B cell (primary cell): ENCODE results near the gene HACD2. TPM values are rescaled to one million over a fixed set of nuclear protein-coding genes. Genes with fewer than 3 reads are reported as not detected.

Source experiments
- ATAC-seq: fragments of 200-7000 bp; cut with Tn5 transposase; one replicate; pipeline ENCODE4 v1.10.0; 2021; ENCODE audit warnings: low read depth, mild to moderate bottlenecking, moderate number of reproducible peaks, moderate library complexity
- CTCF ChIA-PET: fragments of 350-600 bp; sonication (Branson Sonifier 250); formaldehyde crosslinking; loops from one replicate; lab custom pipeline; 2021; ENCODE audit warnings: antibody characterized with exemption, inconsistent platforms; lab: Charles Lee
- POLR2A ChIA-PET: fragments of 350-600 bp; sonication (Branson Sonifier 250); formaldehyde crosslinking; loops from one replicate; lab custom pipeline; 2021; ENCODE audit warnings: antibody characterized with exemption; lab: Charles Lee
- DNase-seq: peaks from one replicate; pipeline ENCODE4 v3.0.0; 2013
- H2AFZ ChIP-seq: 2 replicates; pipeline ENCODE4 v1.6.1; 2012; ENCODE audit warnings: mild to moderate bottlenecking, low read depth, low read length; ENCODE audit not compliant: insufficient read depth, poor library complexity, severe bottlenecking
- H3K27ac ChIP-seq, 2 donors: 1 replicate in 1 of 2; 2 replicates in 1 of 2; pipeline ENCODE4 v1.5.1; 2012 to 2013; ENCODE audit warnings: low read length in 2 of 2, mild to moderate bottlenecking in 2 of 2, moderate library complexity in 1 of 2
- H3K27me3 ChIP-seq, 4 experiments: fragments of 200-600 bp in 1 of 4; sonication (generic) in 1 of 4; replicated peaks in 1 of 4; 1 replicate in 2 of 4; 2 replicates in 2 of 4; pipeline versions ENCODE4 v1.6.1 to v1.7.0; 2013 to 2016; ENCODE audit warnings: low read length in 3 of 4, mild to moderate bottlenecking in 2 of 4, mixed read lengths in 1 of 4, moderate library complexity in 1 of 4; ENCODE audit not compliant: insufficient read depth in 4 of 4, control insufficient read depth in 3 of 4; ENCODE audit errors: control extremely low read depth in 1 of 4
- H3K36me3 ChIP-seq, 2 experiments: replicated peaks in 1 of 2; 1 replicate in 1 of 2; 2 replicates in 1 of 2; pipeline versions ENCODE4 v1.6.1 to v1.7.1; 2013; ENCODE audit warnings: low read length in 1 of 2; ENCODE audit not compliant: insufficient read depth in 2 of 2, control insufficient read depth in 1 of 2; ENCODE audit errors: control extremely low read depth in 1 of 2, extremely low read depth in 1 of 2
- H3K4me1 ChIP-seq, 2 donors: fragments of 200-600 bp in 1 of 2; sonication (generic) in 1 of 2; 1 replicate in 1 of 2; 2 replicates in 1 of 2; pipeline versions ENCODE4 v1.5.1 to v1.6.1; 2013 to 2017; ENCODE audit warnings: low read length in 2 of 2; ENCODE audit not compliant: control insufficient read depth in 2 of 2, insufficient read depth in 2 of 2
- H3K4me2 ChIP-seq: replicated peaks from 2 replicates; pipeline ENCODE3; 2012; ENCODE audit warnings: mild to moderate bottlenecking, low read depth, low read length; ENCODE audit not compliant: poor library complexity, severe bottlenecking
- H3K4me3 ChIP-seq, 5 experiments: fragments of 200-600 bp in 1 of 5; sonication (generic) in 1 of 5; 1 replicate in 3 of 5; 2 replicates in 2 of 5; pipeline versions ENCODE4 v1.5.1 to v1.7.0; 2011 to 2016; ENCODE audit warnings: low read length in 4 of 5, mild to moderate bottlenecking in 4 of 5, low read depth in 2 of 5, control low read depth in 1 of 5, moderate library complexity in 1 of 5; ENCODE audit not compliant: insufficient read depth in 1 of 5; ENCODE audit errors: control extremely low read depth in 1 of 5, extremely low read depth in 1 of 5
- H3K79me2 ChIP-seq: fragments of 200-600 bp; sonication (generic); one replicate; pipeline ENCODE4 v1.6.0; 2016; ENCODE audit warnings: low read length; ENCODE audit not compliant: control insufficient read depth, insufficient read depth
- H3K9ac ChIP-seq: fragments of 200-600 bp; sonication (generic); 2 replicates; pipeline ENCODE4 v1.6.1; 2017; ENCODE audit warnings: mild to moderate bottlenecking, low read length, moderate library complexity
- H3K9me3 ChIP-seq, 3 donors: one replicate each; pipeline versions ENCODE4 v1.6.1 to v1.7.1; 2013; ENCODE audit warnings: low read length in 2 of 3; ENCODE audit not compliant: control insufficient read depth in 2 of 3, insufficient read depth in 1 of 3; ENCODE audit errors: control extremely low read depth in 1 of 3
- H4K20me1 ChIP-seq: 2 replicates; pipeline ENCODE4 v1.6.0; 2012; ENCODE audit warnings: mild to moderate bottlenecking, low read length; ENCODE audit not compliant: insufficient read depth, control insufficient read depth, poor library complexity, severe bottlenecking
- H3K27ac Mint-ChIP-seq: one replicate; pipeline ENCODE4 v1.8.0; 2021; ENCODE audit warnings: mixed read lengths
- H3K27me3 Mint-ChIP-seq: one replicate; pipeline ENCODE4 v1.8.0; 2021; ENCODE audit warnings: mixed read lengths
- H3K4me1 Mint-ChIP-seq: one replicate; pipeline ENCODE4 v1.8.0; 2021; ENCODE audit warnings: mixed read lengths
- H3K4me3 Mint-ChIP-seq: one replicate; pipeline ENCODE4 v1.8.0; 2021; ENCODE audit warnings: mixed read lengths
- H3K9me3 Mint-ChIP-seq: one replicate; pipeline ENCODE4 v1.8.0; 2022; ENCODE audit warnings: mixed read lengths; ENCODE audit not compliant: insufficient read depth
- CTCF ChIP-seq: fragments of 200-600 bp; IDR thresholded peaks from one replicate; pipeline ENCODE4 v1.8.0; 2022; ENCODE audit warnings: antibody characterized with exemption, mild to moderate bottlenecking
- EZH2 ChIP-seq: IDR thresholded peaks from 2 replicates; pipeline ENCODE4 v1.6.1; 2012; ENCODE audit warnings: borderline replicate concordance, low read depth, mild to moderate bottlenecking, moderate library complexity, low read length; ENCODE audit not compliant: insufficient read depth, poor library complexity, severe bottlenecking
- WGBS: methylation state at CpG from one replicate; pipeline ENCODE4 v1.1.5; 2013; ENCODE audit warnings: missing lambda C conversion rate; ENCODE audit not compliant: insufficient coverage; 5-methylcytosine and 5-hydroxymethylcytosine counted together
- intact Hi-C: fragments of 100-400 bp; cut with micrococcal nuclease; formaldehyde crosslinking; loops from one replicate; pipeline ENCODE4 v1.10.0; 2022
- polyA plus RNA-seq: library from polyadenylated mRNA; depleted of rRNA; stranded (reverse); fragments of >200 nt; gene quantifications from 2 replicates; pipeline ENCODE4 v1.2.3, GENCODE V29; 2012
- total RNA-seq, 2 donors: library from RNA; stranded (reverse); fragments of 120-200 nt in 1 of 2; gene quantifications; 1 replicate in 1 of 2; 2 replicates in 1 of 2; pipeline versions ENCODE4 v1.2.3 to v1.2.4, GENCODE V29; 2013 to 2022

HACD2 gene
- total and polyA plus RNA-seq, 2 donors (not counting 1 experiment from before 2014, with no cell fraction given) = 14.5 to 30.7 TPM

- peak; percentile 68 for DNase-seq
Measured at GRCh38 chr3:123559040-123559861, 25.6 kb downstream of the HACD2 start.

More at GRCh38 chr3:123559040-123559861, 25.6 kb downstream of the HACD2 start:
- no peak overlapping the region for H3K27ac Mint-ChIP-seq
- H3K4me1 Mint-ChIP-seq = no peaks in the 10 kb centered on the region
- intact Hi-C loops = loop anchor here (2.0 kb wide), 1 partner anchor 110 kb away; the partner anchor contains the start of gene ADCY5
- H3K27me3 Mint-ChIP-seq = no peaks in the 10 kb centered on the region
- Histone ChIP-seq H3K36me3 (peaks cover 0 to 13% of the 10 kb centered on the region in 2 experiments), H3K9ac (no peak overlapping the region), H3K4me3 (no peak overlapping the region), H3K9me3 (peaks cover 0 to 5% (median 1%) of the 10 kb centered on the region in 3 donors), H4K20me1 (peaks cover 5% of the 10 kb centered on the region), H2AFZ (no peak overlapping the region), H3K27me3 (no peaks in the 10 kb centered on the region), H3K79me2 (peaks cover 27% of the 10 kb centered on the region), H3K4me1 (no peaks in the 10 kb centered on the region), H3K27ac (no peak overlapping the region), H3K4me2 (no peak overlapping the region)
- ATAC-seq = peak; percentile 51
- 71% methylated on average over 7 of the region's 12 CpGs for WGBS
- CTCF ChIA-PET = interaction anchor here (0.6 to 5.9 kb wide), 27 partner anchors 8 to 616 kb away, joined by 3 to 42 read pairs (median 5); partner anchors contain the start of gene ADCY5
- POLR2A ChIA-PET = no interaction called here
- peaks cover 6% of the 10 kb centered on the region for H3K9me3 Mint-ChIP-seq
- H3K4me3 Mint-ChIP-seq = no peak overlapping the region
- TF ChIP-seq CTCF (peak; percentile 94), EZH2 (no peak)
